ENCODE measurements around the gene DCTN2. TPM values are rescaled to one million over a fixed set of nuclear protein-coding genes. Genes with fewer than 3 reads are reported as not detected.

Gene DCTN2
- total and polyA plus RNA-seq, 4 donors: 60.0 to 110 (median 84.2) TPM

DNA sequence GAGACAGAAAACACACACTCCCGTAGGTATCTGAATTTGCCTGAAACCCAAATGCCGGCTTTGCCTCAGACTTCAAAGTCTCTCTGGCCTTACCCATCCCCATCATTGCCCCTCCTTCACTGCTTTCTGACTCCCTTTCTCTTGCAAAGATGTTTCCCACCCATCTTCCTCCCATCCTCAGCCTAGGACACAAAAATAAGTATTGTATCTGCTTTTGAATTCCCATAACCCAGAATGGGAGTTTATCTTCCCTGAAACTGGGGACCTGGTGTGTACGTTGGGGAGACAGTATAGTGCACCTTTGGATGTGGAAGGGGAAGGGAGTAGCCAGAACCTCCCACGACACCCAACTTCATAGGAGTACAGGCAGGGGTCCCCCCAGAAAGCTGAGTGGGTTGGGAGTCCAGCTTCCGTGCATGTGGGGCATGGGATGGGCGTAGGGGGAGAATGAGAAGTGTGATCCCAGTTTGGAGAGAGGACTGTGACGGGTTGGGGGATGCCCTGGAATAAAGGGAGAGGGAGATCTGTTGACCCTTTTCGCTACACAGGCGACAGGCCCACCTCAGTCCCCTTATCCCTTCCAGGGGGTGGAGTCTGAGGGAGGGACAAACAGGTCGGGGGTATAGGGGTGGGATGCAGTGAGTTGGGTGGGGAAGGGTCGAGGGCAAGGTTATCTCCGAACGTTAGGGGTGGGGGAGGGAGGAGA lies 2.4 kb upstream of the DCTN2 start:
- no peak overlapping the region for H3K27ac ChIP-seq (ENCODE audit: low read depth in 1 of 2, low read length in 1 of 2)
- DNase-seq: no peak
- WGBS, 2 donors: 39 to 44% methylated on average over 13 of the region's 13 CpGs
- no peak overlapping the region for H3K4me3 ChIP-seq
- TF ChIP-seq, protein P1, sequence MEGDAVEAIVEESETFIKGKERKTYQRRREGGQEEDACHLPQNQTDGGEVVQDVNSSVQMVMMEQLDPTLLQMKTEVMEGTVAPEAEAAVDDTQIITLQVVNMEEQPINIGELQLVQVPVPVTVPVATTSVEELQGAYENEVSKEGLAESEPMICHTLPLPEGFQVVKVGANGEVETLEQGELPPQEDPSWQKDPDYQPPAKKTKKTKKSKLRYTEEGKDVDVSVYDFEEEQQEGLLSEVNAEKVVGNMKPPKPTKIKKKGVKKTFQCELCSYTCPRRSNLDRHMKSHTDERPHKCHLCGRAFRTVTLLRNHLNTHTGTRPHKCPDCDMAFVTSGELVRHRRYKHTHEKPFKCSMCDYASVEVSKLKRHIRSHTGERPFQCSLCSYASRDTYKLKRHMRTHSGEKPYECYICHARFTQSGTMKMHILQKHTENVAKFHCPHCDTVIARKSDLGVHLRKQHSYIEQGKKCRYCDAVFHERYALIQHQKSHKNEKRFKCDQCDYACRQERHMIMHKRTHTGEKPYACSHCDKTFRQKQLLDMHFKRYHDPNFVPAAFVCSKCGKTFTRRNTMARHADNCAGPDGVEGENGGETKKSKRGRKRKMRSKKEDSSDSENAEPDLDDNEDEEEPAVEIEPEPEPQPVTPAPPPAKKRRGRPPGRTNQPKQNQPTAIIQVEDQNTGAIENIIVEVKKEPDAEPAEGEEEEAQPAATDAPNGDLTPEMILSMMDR (IDR thresholded peaks at IDR 0.05; ENCODE audit: control extremely low read depth, extremely low read depth): no peak
- ATAC-seq (ENCODE audit: insufficient read depth, low FRiP score): no peak
- peaks cover 5 to 16% (median 8%) of the 10 kb centered on the region in 5 donors for H3K4me1 ChIP-seq (ENCODE audit: control insufficient read depth in 5 of 5, insufficient read depth in 5 of 5, low read length in 5 of 5)
- no peaks in the 10 kb centered on the region for H3K36me3 ChIP-seq (ENCODE audit: control insufficient read depth in 4 of 4, insufficient read depth in 4 of 4, low read length in 4 of 4)
- H3K9ac ChIP-seq (ENCODE audit: insufficient read depth in 1 of 2, low read length in 2 of 2): no peak overlapping the region
- no peaks in the 10 kb centered on the region for H3K9me3 ChIP-seq (ENCODE audit: control insufficient read depth in 4 of 4, insufficient read depth in 3 of 4, low read length in 3 of 4)
- H3K27me3 ChIP-seq (ENCODE audit: control insufficient read depth in 3 of 3, insufficient read depth in 3 of 3, low read length in 2 of 3): peaks cover 0 to 46% (median 25%) of the 10 kb centered on the region in 3 donors

DNA sequence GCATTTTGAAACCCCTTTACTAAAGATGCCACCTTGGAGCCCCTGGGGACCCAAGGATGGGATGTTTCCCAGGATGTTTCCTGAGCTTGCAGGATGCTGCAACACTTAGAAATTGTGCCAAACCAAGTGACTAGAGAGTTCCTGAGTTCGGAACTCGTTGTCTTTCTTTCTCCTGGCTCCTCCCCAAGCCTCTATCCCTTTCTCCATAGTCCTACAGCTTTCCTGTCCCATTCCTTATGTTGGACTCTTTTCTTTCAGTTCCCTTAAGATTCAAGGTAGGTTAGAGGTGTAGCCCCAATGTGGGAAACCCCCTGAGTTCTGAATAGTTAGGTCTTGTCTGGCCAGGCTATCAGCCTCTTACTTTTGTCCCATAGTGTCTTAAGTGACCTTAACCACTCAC lies 1.5 kb upstream of the DCTN2 start:
- ATAC-seq (ENCODE audit: insufficient read depth, low FRiP score): no peak
- peaks cover 0 to 42% (median 25%) of the 10 kb centered on the region in 3 donors for H3K27me3 ChIP-seq (ENCODE audit: control insufficient read depth in 3 of 3, insufficient read depth in 3 of 3, low read length in 2 of 3)
- peaks cover 0 to 16% (median 8%) of the 10 kb centered on the region in 5 donors for H3K4me1 ChIP-seq (ENCODE audit: control insufficient read depth in 5 of 5, insufficient read depth in 5 of 5, low read length in 5 of 5)
- peak in 1 of 3 donors; percentile 8 for DNase-seq
- H3K27ac ChIP-seq (ENCODE audit: low read depth in 1 of 2, low read length in 1 of 2): no peak overlapping the region
- TF ChIP-seq, protein P1 (IDR thresholded peaks at IDR 0.05; ENCODE audit: control extremely low read depth, extremely low read depth): no peak
- peaks cover 0 to 2% (median 0%) of the 10 kb centered on the region in 4 donors for H3K36me3 ChIP-seq (ENCODE audit: control insufficient read depth in 4 of 4, insufficient read depth in 4 of 4, low read length in 4 of 4)
- WGBS, 2 donors: 24 to 41% methylated on average over 2 of the region's 2 CpGs
- H3K9ac ChIP-seq (ENCODE audit: insufficient read depth in 1 of 2, low read length in 2 of 2): no peak overlapping the region
- H3K9me3 ChIP-seq (ENCODE audit: control insufficient read depth in 4 of 4, insufficient read depth in 3 of 4, low read length in 3 of 4): no peaks in the 10 kb centered on the region
- H3K4me3 ChIP-seq: no peak overlapping the region

DNA sequence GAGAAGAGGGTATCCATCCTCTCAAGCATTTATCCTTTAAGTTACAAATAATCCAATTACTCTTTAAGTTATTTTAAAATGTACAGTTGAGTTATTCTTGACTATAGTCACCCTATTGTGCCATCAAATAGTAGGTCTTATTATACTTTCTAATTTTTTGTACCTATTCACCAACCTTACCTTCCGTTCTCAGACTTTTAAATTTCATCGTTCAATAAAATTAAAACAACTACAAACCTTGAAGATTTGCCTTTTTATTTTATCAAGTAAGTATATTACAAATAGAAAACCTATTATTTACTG lies 972 bp upstream of the DCTN2 start:
- Histone ChIP-seq H3K27ac (ENCODE audit: low read depth in 1 of 2, low read length in 1 of 2) (no peak overlapping the region), H3K27me3 (ENCODE audit: control insufficient read depth in 3 of 3, insufficient read depth in 3 of 3, low read length in 2 of 3) (peaks cover 0 to 40% (median 25%) of the 10 kb centered on the region in 3 donors), H3K4me3 (no peak overlapping the region), H3K9ac (ENCODE audit: insufficient read depth in 1 of 2, low read length in 2 of 2) (no peak overlapping the region), H3K36me3 (ENCODE audit: control insufficient read depth in 4 of 4, insufficient read depth in 4 of 4, low read length in 4 of 4) (peaks cover 0 to 5% (median 0%) of the 10 kb centered on the region in 4 donors), H3K9me3 (ENCODE audit: control insufficient read depth in 4 of 4, insufficient read depth in 3 of 4, low read length in 3 of 4) (no peaks in the 10 kb centered on the region), H3K4me1 (ENCODE audit: control insufficient read depth in 5 of 5, insufficient read depth in 5 of 5, low read length in 5 of 5) (peaks cover 0 to 18% (median 8%) of the 10 kb centered on the region in 5 donors)
- ATAC-seq (ENCODE audit: insufficient read depth, low FRiP score) (no peak), DNase-seq (no peak)
- TF ChIP-seq, protein P1 (IDR thresholded peaks at IDR 0.05; ENCODE audit: control extremely low read depth, extremely low read depth): no peak
- 96 to 97% methylated on average over 2 of the region's 2 CpGs for WGBS, 2 donors

All from lung (tissue), 12 donors.